HFF-Myc (cell line): ENCODE data around the gene INPP4B.
A peak's percentile ranks its signal among the peaks of the same experiment; 100 is the strongest.

Source experiments
- DNase-seq: peaks from one replicate; pipeline ENCODE4 v3.0.0-alpha.2; 2011; ENCODE audit warnings: low read depth; ENCODE audit errors: extremely low read depth
- H3K4me3 ChIP-seq: replicated peaks from 2 replicates; pipeline ENCODE4 v1.5.1; 2011; ENCODE audit warnings: low read depth, mild to moderate bottlenecking, control low read depth, low read length
- CTCF ChIP-seq: IDR thresholded peaks from 2 replicates; pipeline ENCODE4 v1.5.1; 2012; ENCODE audit warnings: mild to moderate bottlenecking, low read depth, low read length, control low read depth; ENCODE audit errors: missing control alignments

Gene INPP4B

GRCh38 chr4:142101401-142101800 is 744.7 kb downstream of the INPP4B start:
- DNase-seq = no peak
- H3K4me3 ChIP-seq = no peak overlapping the region
- TF ChIP-seq CTCF = no peak

DNA sequence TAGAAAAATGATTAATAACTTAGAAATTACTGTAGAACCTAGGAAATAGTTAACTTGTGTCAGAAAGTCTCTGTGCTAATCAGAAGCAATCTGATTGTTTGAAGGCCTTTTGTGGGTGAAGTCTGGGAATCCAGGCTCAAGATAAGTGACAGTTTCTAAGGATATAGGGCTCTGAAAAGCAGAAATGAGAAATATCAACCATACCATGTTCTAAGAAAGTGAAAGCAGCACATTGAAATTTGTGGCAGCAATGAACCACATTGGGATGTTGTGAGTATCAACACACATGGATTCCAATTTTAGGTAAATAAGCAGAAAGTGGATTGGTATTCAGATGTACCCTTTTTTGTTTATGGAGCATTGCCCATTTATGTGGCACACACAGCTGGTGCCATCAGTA is 745.2 kb downstream of the INPP4B start:
- TF ChIP-seq CTCF = no peak
- no peak overlapping the region for H3K4me3 ChIP-seq
- no peak for DNase-seq

DNA sequence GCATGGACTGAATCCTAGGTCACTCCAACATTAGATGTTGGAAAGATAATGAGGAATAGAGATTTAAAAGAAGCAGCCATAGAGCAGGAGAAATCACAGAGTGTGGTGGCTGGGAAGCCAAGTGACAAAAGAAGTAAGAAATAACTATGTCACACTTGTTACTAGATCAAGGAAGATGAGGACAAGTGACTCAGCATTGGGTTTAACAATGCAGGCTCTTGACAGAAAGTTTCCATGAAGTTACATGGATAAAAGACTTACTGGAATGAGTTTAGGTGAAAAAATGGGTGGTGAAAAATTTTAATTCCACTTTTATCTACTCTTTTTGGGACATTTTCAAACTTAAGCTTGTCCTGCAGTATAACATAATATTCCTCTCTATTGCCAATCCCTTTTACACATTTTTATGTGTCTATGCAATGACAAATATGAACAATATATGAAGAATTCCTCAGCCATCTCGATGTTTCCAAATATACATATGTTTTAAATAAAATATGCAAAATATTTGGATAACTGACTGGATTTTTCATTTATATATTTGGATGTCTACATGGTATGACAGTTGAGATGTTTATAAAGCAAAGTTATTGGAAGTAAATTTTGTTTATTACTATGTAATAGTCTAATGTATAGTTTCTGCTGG is 747.1 kb downstream of the INPP4B start:
- no peak overlapping the region for H3K4me3 ChIP-seq
- TF ChIP-seq CTCF = no peak
- DNase-seq = no peak

GRCh38 chr4:142098380-142098779 is 747.7 kb downstream of the INPP4B start:
- TF ChIP-seq CTCF = no peak
- no peak for DNase-seq
- H3K4me3 ChIP-seq = no peak overlapping the region

- H3K4me3 ChIP-seq = no peak overlapping the region
- no peak for DNase-seq
- no peak for TF ChIP-seq CTCF
Observed at GRCh38 chr4:142097015-142097414, 749.1 kb downstream of the INPP4B start.

GRCh38 chr4:142095886-142096605 is 750.1 kb downstream of the INPP4B start:
- peak; percentile 83 for DNase-seq
- no peak overlapping the region for H3K4me3 ChIP-seq
- no peak for TF ChIP-seq CTCF
